PC-9 (cell line): ENCODE results near the gene ENPP7.

ENCODE experiments used
- EZH2 ChIP-seq: fragments of 200-600 bp; sonication (generic); IDR thresholded peaks from 2 replicates; pipeline ENCODE4 v1.8.0; 2017; ENCODE audit warnings: antibody characterized with exemption, low read depth
- TF ChIP-seq, protein P1 (sequence below): fragments of 200-600 bp; sonication (generic); conservative IDR thresholded peaks from 2 replicates; pipeline ENCODE4 v1.6.1; 2017; ENCODE audit warnings: mixed run types, antibody characterized with exemption, mild to moderate bottlenecking, moderate library complexity

DNA sequence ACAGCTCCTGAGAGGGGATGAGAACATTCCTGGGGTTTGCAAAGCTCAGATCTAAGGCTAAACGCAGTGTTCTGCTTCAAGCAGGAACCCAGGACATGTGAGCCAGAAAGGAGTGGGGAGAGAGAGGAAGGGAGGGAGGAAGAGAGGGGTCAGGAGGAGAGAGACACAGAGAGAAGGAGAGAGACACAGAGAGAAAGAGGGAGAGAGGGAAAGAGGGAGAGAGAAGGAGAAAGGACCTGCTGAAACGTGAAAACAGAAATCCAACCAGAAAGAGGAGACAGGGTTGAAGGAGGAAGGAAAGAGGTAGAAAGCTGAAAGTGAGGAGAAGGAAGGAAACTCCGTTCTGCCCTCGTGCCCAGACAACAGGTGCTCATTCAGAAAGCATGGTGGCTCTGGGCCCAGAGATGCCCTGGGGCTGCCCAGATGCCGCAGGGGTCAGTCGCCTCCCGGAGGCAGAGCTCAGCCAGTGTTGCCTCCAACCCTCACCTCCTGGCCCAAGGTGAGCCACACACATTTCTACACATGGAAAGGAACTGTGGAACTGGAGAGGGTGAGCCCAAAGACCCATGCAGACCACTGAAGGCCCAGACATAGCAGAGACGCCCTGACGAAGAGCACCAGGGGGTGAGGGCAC is 49.0 kb upstream of the ENPP7 start:
- TF ChIP-seq, protein P1, sequence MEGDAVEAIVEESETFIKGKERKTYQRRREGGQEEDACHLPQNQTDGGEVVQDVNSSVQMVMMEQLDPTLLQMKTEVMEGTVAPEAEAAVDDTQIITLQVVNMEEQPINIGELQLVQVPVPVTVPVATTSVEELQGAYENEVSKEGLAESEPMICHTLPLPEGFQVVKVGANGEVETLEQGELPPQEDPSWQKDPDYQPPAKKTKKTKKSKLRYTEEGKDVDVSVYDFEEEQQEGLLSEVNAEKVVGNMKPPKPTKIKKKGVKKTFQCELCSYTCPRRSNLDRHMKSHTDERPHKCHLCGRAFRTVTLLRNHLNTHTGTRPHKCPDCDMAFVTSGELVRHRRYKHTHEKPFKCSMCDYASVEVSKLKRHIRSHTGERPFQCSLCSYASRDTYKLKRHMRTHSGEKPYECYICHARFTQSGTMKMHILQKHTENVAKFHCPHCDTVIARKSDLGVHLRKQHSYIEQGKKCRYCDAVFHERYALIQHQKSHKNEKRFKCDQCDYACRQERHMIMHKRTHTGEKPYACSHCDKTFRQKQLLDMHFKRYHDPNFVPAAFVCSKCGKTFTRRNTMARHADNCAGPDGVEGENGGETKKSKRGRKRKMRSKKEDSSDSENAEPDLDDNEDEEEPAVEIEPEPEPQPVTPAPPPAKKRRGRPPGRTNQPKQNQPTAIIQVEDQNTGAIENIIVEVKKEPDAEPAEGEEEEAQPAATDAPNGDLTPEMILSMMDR, result no peak
- TF ChIP-seq EZH2, result no peak
